Upper lobe of left lung (tissue), 6 donors: ENCODE results near the gene DOCK10. TPM values are rescaled to one million over a fixed set of nuclear protein-coding genes. Genes with fewer than 3 reads are reported as not detected.
"Not testable (repeated sequence)": the region's sequence is repeated elsewhere in the genome, so short reads cannot be mapped to it uniquely, and the experiment has no call there.

ENCODE experiments used
- ATAC-seq, 2 donors: fragments of 200-7000 bp; cut with Tn5 transposase; one replicate each; pipeline ENCODE4 v1.9.1; 2022; ENCODE audit warnings: mild to moderate bottlenecking in 2 of 2, moderate library complexity in 2 of 2; ENCODE audit not compliant: low FRiP score in 2 of 2
- DNase-seq, 2 donors: peaks; one replicate each; pipeline ENCODE4 v3.0.0-alpha.2; 2019 to 2020
- H3K27ac ChIP-seq, 4 donors: fragments of 200-600 bp; sonication (generic); one replicate each; pipeline ENCODE4 v1.5.1; 2016 to 2019
- H3K27me3 ChIP-seq, 4 donors: fragments of 200-600 bp; sonication (generic); one replicate each; pipeline ENCODE4 v1.5.1; 2017 to 2019
- H3K36me3 ChIP-seq, 4 donors: fragments of 200-600 bp; sonication (generic); one replicate each; pipeline ENCODE4 v1.5.1; 2016 to 2019
- H3K4me1 ChIP-seq, 4 donors: fragments of 200-600 bp; sonication (generic); one replicate each; pipeline ENCODE4 v1.5.1; 2018 to 2019
- H3K4me3 ChIP-seq, 4 donors: fragments of 200-600 bp; sonication (generic); one replicate each; pipeline ENCODE4 v1.5.1; 2017 to 2019; ENCODE audit warnings: mild to moderate bottlenecking in 2 of 4, moderate library complexity in 1 of 4
- H3K9me3 ChIP-seq, 4 donors: fragments of 200-600 bp; sonication (generic); one replicate each; pipeline ENCODE4 v1.5.1; 2018 to 2019
- EP300 ChIP-seq, 4 donors: sonication (generic); formaldehyde crosslinking; IDR thresholded peaks; one replicate each; pipeline ENCODE4 v1.5.1; 2017; ENCODE audit warnings: antibody characterized with exemption in 4 of 4, control low read depth in 2 of 4
- POLR2A ChIP-seq, 4 donors: fragments of 450-650 bp; IDR thresholded peaks; one replicate each; pipeline ENCODE4 v1.5.1; 2016 to 2017; ENCODE audit warnings: antibody characterized with exemption in 4 of 4, mild to moderate bottlenecking in 2 of 4
- POLR2AphosphoS5 ChIP-seq, 2 donors: sonication (generic); formaldehyde crosslinking; IDR thresholded peaks; one replicate each; pipeline ENCODE4 v1.5.1; 2017; ENCODE audit warnings: antibody characterized with exemption in 2 of 2
- WGBS, 2 donors: methylation state at CpG; one replicate each; pipeline ENCODE4 v1.1.5; 2017 to 2018; 5-methylcytosine and 5-hydroxymethylcytosine counted together
- total RNA-seq, 6 donors: library from RNA; depleted of rRNA in 4 of 6; stranded (reverse); fragments of >200 nt in 4 of 6; gene quantifications; one replicate each; pipeline versions ENCODE4 v1.1.0 to v1.2.1, GENCODE V29; 2016 to 2021
- TF ChIP-seq, protein P1 (sequence below), 6 experiments: fragments of 450-650 bp in 4 of 6; fragments of 200-600 bp in 2 of 6; sonication (generic) in 2 of 6; IDR thresholded peaks; one replicate each; pipeline ENCODE4 v1.5.1; 2016 to 2019; ENCODE audit warnings: antibody characterized with exemption in 6 of 6
- donor health status: DM: no; HTN: no; CAD: no; lungs with moderate emphysema.
- donor health status: DM: no; HTN: yes; CAD: no; lungs with severe emphysema.

DOCK10 gene
- total RNA-seq, 6 donors from 2014 or later = 17.6 to 127 (median 39.9) TPM

DNA sequence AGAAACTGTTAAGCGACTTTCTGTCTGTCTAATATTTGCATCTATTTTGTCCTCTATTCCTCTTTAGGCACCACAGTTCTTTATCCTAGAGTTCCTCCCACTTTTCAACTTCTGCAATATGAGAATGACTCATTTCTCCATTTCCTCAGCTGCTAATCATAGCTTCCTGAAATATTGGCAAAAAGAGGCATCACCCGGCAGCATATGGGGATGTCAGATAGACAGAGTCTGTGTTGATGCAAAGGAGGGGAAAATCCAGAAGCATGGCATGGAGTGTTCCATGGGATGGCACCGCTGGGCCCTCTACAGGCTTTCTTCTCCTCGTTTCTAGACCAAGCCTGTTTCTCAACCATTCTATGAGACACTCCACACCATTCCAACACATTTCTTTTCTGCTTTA is 93.4 kb downstream of the DOCK10 start:
- Histone ChIP-seq H3K9me3 (no peaks in the 10 kb centered on the region), H3K4me1 (peaks cover 0 to 14% (median 3%) of the 10 kb centered on the region in 4 donors), H3K36me3 (no peaks in the 10 kb centered on the region), H3K4me3 (no peak overlapping the region), H3K27me3 (no peaks in the 10 kb centered on the region), H3K27ac (no peak overlapping the region)
- peak in 1 of 2 donors; percentile 41 for DNase-seq
- 45 to 48% methylated on average over 4 of the region's 4 CpGs for WGBS, 2 donors
- ATAC-seq = peak in 1 of 2 donors; percentile 75
- TF ChIP-seq POLR2AphosphoS5 (IDR thresholded peaks at IDR 0.05) = no peak
- TF ChIP-seq POLR2A (IDR thresholded peaks at IDR 0.05) = no peak
- no peak for TF ChIP-seq EP300 (IDR thresholded peaks at IDR 0.05)
- TF ChIP-seq, protein P1, sequence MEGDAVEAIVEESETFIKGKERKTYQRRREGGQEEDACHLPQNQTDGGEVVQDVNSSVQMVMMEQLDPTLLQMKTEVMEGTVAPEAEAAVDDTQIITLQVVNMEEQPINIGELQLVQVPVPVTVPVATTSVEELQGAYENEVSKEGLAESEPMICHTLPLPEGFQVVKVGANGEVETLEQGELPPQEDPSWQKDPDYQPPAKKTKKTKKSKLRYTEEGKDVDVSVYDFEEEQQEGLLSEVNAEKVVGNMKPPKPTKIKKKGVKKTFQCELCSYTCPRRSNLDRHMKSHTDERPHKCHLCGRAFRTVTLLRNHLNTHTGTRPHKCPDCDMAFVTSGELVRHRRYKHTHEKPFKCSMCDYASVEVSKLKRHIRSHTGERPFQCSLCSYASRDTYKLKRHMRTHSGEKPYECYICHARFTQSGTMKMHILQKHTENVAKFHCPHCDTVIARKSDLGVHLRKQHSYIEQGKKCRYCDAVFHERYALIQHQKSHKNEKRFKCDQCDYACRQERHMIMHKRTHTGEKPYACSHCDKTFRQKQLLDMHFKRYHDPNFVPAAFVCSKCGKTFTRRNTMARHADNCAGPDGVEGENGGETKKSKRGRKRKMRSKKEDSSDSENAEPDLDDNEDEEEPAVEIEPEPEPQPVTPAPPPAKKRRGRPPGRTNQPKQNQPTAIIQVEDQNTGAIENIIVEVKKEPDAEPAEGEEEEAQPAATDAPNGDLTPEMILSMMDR (IDR thresholded peaks at IDR 0.05) = no peak

- Histone ChIP-seq H3K4me1 (peaks cover 0 to 7% (median 3%) of the 10 kb centered on the region in 4 donors), H3K4me3 (no peak overlapping the region), H3K27ac (peak overlapping the region in 1 of 4 donors; percentile 2), H3K27me3 (no peaks in the 10 kb centered on the region), H3K36me3 (no peaks in the 10 kb centered on the region), H3K9me3 (no peaks in the 10 kb centered on the region)
- DNase-seq (no peak), ATAC-seq (no peak)
- TF ChIP-seq POLR2A (IDR thresholded peaks at IDR 0.05) = no peak
- no peak for TF ChIP-seq POLR2AphosphoS5 (IDR thresholded peaks at IDR 0.05)
These were observed 94.3 kb downstream of the DOCK10 start for GRCh38 chr2:224948005-224948404.

- no peaks in the 10 kb centered on the region for H3K9me3 ChIP-seq
- TF ChIP-seq POLR2A (IDR thresholded peaks at IDR 0.05) (no peak), EP300 (IDR thresholded peaks at IDR 0.05) (no peak), POLR2AphosphoS5 (IDR thresholded peaks at IDR 0.05) (no peak)
- TF ChIP-seq, protein P1 (IDR thresholded peaks at IDR 0.05) = no peak
- 52 to 71% methylated on average over 4 of the region's 4 CpGs for WGBS, 2 donors
- no peak for DNase-seq
- no peaks in the 10 kb centered on the region for H3K27me3 ChIP-seq
- H3K27ac ChIP-seq = no peak overlapping the region
- no peaks in the 10 kb centered on the region for H3K36me3 ChIP-seq
- peaks cover 0 to 5% (median 3%) of the 10 kb centered on the region in 4 donors for H3K4me1 ChIP-seq
- no peak overlapping the region for H3K4me3 ChIP-seq
- ATAC-seq = no peak
These were observed 94.7 kb downstream of the DOCK10 start for GRCh38 chr2:224947566-224947965.

DNA sequence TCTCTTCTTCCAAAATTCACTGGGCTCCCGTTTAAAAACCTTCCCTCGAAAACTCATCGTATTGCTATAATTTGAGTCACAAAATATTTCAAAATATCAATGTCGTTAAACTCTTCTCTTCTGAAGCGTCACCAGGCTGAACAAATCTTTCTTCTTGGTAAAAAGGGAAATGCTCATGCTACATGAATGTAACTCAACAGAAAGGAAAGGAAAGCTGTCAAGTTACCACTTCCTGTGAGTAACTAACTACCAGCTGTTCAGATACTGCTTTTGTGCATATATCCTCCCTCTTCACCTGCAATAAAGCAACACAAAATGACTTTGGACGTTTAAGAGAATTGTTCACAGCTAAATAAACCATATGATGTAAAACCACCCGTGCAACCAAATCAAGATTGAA is 95.4 kb downstream of the DOCK10 start:
- ATAC-seq (peak in 1 of 2 donors; percentile 60), DNase-seq (no peak)
- Histone ChIP-seq H3K9me3 (no peaks in the 10 kb centered on the region), H3K36me3 (no peaks in the 10 kb centered on the region), H3K27ac (peak overlapping the region; percentile 33 to 62 (median 35)), H3K27me3 (no peaks in the 10 kb centered on the region), H3K4me3 (peak overlapping the region in 3 of 4 donors; percentile 12 to 32 (median 26)), H3K4me1 (peaks cover 0 to 4% (median 2%) of the 10 kb centered on the region in 4 donors)
- TF ChIP-seq, protein P1 (IDR thresholded peaks at IDR 0.05) = no peak
- TF ChIP-seq POLR2A (IDR thresholded peaks at IDR 0.05) = peak in 1 of 4 donors; percentile 66
- WGBS, 2 donors = 34 to 39% methylated on average over 7 of the region's 7 CpGs

GRCh38 chr2:224944707-224945547 is 97.3 kb downstream of the DOCK10 start:
- Histone ChIP-seq H3K4me1 (peaks cover 0 to 4% (median 1%) of the 10 kb centered on the region in 4 donors), H3K27me3 (no peaks in the 10 kb centered on the region), H3K27ac (peak overlapping the region in 2 of 4 donors; percentile 3 to 49), H3K9me3 (no peaks in the 10 kb centered on the region), H3K36me3 (no peaks in the 10 kb centered on the region), H3K4me3 (peak overlapping the region in 3 of 4 donors; percentile 10 to 32 (median 26))
- 72 to 77% methylated on average over 8 of the region's 8 CpGs for WGBS, 2 donors
- ATAC-seq (peak in 1 of 2 donors; percentile 51), DNase-seq (no peak)
- TF ChIP-seq POLR2AphosphoS5 (IDR thresholded peaks at IDR 0.05) (no peak), EP300 (IDR thresholded peaks at IDR 0.05) (no peak), POLR2A (IDR thresholded peaks at IDR 0.05) (peak in 1 of 4 donors; percentile 20)
- TF ChIP-seq, protein P1 (IDR thresholded peaks at IDR 0.05) = no peak

DNA sequence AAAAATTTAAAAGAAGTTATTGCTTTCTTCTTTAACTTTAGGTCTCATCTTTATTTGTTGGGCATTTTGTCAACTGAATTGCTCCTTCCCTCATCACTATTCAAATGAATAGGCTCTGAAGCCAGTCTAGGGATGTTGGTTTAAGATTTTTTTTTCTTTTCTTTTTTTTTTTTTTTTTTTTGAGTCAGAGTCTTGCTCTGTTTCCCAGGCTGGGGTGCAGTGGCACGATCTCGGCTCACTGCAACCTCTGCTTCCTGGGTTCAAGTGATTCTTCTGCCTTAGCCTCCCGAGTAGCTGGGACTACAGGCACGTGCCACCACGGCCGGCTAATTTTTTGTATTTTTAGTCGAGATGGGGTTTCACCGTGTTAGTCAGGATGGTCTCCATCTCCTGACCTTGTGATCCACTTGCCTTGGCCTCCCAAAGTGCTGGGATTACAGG is 98.6 kb downstream of the DOCK10 start:
- H3K9me3 ChIP-seq, H3K4me1 ChIP-seq, H3K36me3 ChIP-seq, DNase-seq, ATAC-seq, H3K27me3 ChIP-seq, H3K4me3 ChIP-seq: not testable (repeated sequence)
- peak overlapping the region in 1 of 4 donors; percentile 49 for H3K27ac ChIP-seq
- WGBS, 2 donors = 85 to 89% methylated on average over 8 of the region's 8 CpGs
